ENCODE data around the gene CDC42EP5. TPM values are rescaled to one million over a fixed set of nuclear protein-coding genes. Genes with fewer than 3 reads are reported as not detected.
A peak's percentile ranks its signal among the peaks of the same experiment; 100 is the strongest.

The CDC42EP5 gene
- total RNA-seq, 1 experiment from 2014 or later, result 11.5 TPM

- peak; percentile 78 for ATAC-seq
- Mint-ChIP-seq H3K4me3 (peak overlapping the region; percentile 20; the same call in 1 of the 2 replicates), H3K27me3 (ENCODE audit: low read depth) (peaks cover 32% of the 10 kb centered on the region), H3K9me3 (no peaks in the 10 kb centered on the region), H3K27ac (no peak overlapping the region), H3K36me3 (no peaks in the 10 kb centered on the region), H3K4me1 (peaks cover 9% of the 10 kb centered on the region)
- CTCF ChIA-PET, result interaction anchor here (0.7 to 1.6 kb wide), 8 partner anchors 19 to 1673 kb away, joined by 3 to 12 read pairs (median 4); no protein-coding TSS in a partner anchor
- no peak for TF ChIP-seq ZNF138 (CRISPR knock-in tag; conservative IDR thresholded peaks at IDR 0.05)
- peak; percentile 55; the same call in 1 of the 2 replicates for TF ChIP-seq CTCF (IDR thresholded peaks at IDR 0.05)
- POLR2A ChIA-PET, result no interaction called here
- peak; percentile 76 for DNase-seq (ENCODE audit: low spot score)
These were observed 8.3 kb upstream of the CDC42EP5 start for GRCh38 chr19:54481326-54481930.

- ATAC-seq (no peak), DNase-seq (ENCODE audit: low spot score) (no peak)
- H3K4me3 Mint-ChIP-seq, result no peak overlapping the region
- CTCF ChIA-PET, result interaction anchor here (1.4 kb wide), 1 partner anchor 401 kb away, joined by 5 read pairs; no protein-coding TSS in a partner anchor
- POLR2A ChIA-PET, result no interaction called here
- H3K27me3 Mint-ChIP-seq (ENCODE audit: low read depth), result peaks cover 25% of the 10 kb centered on the region
- H3K9me3 Mint-ChIP-seq, result no peaks in the 10 kb centered on the region
- H3K27ac Mint-ChIP-seq, result no peak overlapping the region
- TF ChIP-seq MAX (CRISPR knock-in tag; IDR thresholded peaks at IDR 0.05) (no peak), FOXJ3 (CRISPR knock-in tag; IDR thresholded peaks at IDR 0.05; ENCODE audit: borderline replicate concordance) (no peak), PRRX2 (CRISPR knock-in tag; IDR thresholded peaks at IDR 0.05) (no peak), E2F4 (CRISPR knock-in tag; IDR thresholded peaks at IDR 0.05; ENCODE audit: borderline replicate concordance, low read depth) (no peak), TEAD4 (CRISPR knock-in tag; IDR thresholded peaks at IDR 0.05) (no peak), E2F1 (CRISPR knock-in tag; IDR thresholded peaks at IDR 0.05) (no peak), IRF1 (CRISPR knock-in tag; IDR thresholded peaks at IDR 0.05) (no peak), ZNF416 (CRISPR knock-in tag; IDR thresholded peaks at IDR 0.05) (no peak), NFE2L1 (CRISPR knock-in tag; IDR thresholded peaks at IDR 0.05) (no peak), JAZF1 (CRISPR knock-in tag; IDR thresholded peaks at IDR 0.05) (no peak), ZNF423 (CRISPR knock-in tag; IDR thresholded peaks at IDR 0.05) (no peak)
- no peaks in the 10 kb centered on the region for H3K36me3 Mint-ChIP-seq
- peaks cover 9% of the 10 kb centered on the region for H3K4me1 Mint-ChIP-seq
These were observed 7.0 kb upstream of the CDC42EP5 start for GRCh38 chr19:54480051-54480450.

- no peak for TF ChIP-seq MXD4 (CRISPR knock-in tag; IDR thresholded peaks at IDR 0.05; ENCODE audit: borderline replicate concordance)
- peak; percentile 31; the same call in 1 of the 2 replicates for TF ChIP-seq USF1 (CRISPR knock-in tag; IDR thresholded peaks at IDR 0.05)
- peak; percentile 55; the same call in 1 of the 2 replicates for TF ChIP-seq CTCF (IDR thresholded peaks at IDR 0.05)
- H3K27me3 Mint-ChIP-seq (ENCODE audit: low read depth), result peaks cover 21% of the 10 kb centered on the region
- ATAC-seq, result peak; percentile 70
- ChIA-PET CTCF (interaction anchor here (0.6 to 1.5 kb wide), 6 partner anchors 63 to 890 kb away, joined by 3 to 7 read pairs (median 4); partner anchors contain the start of gene TTYH1), POLR2A (interaction anchor here (0.7 kb wide), 1 partner anchor 1117 kb away, joined by 3 read pairs; no protein-coding TSS in a partner anchor)
- H3K36me3 Mint-ChIP-seq, result no peaks in the 10 kb centered on the region
- no peaks in the 10 kb centered on the region for H3K9me3 Mint-ChIP-seq
- peak; percentile 76 for DNase-seq (ENCODE audit: low spot score)
- peaks cover 12% of the 10 kb centered on the region for H3K4me1 Mint-ChIP-seq
- no peak overlapping the region for H3K27ac Mint-ChIP-seq
- H3K4me3 Mint-ChIP-seq, result no peak overlapping the region
These were observed 5.7 kb upstream of the CDC42EP5 start for GRCh38 chr19:54478677-54479266.
